IPS-NIHi7 (cell line): Measurements from ENCODE around the gene RARG.
"Not testable (repeated sequence)": the region's sequence is repeated elsewhere in the genome, so short reads cannot be mapped to it uniquely, and the experiment has no call there.

Experiments
- DNase-seq: peaks from one replicate; pipeline ENCODE4 v3.0.0; 2012; ENCODE audit warnings: mixed read lengths; ENCODE audit errors: extremely low spot score

The RARG gene

GRCh38 chr12:53170876-53171724 lies 60.9 kb downstream of the RARG start:
- no peak for DNase-seq

- DNase-seq, result no peak
These were observed 61.8 kb downstream of the RARG start for GRCh38 chr12:53170215-53170614.

- DNase-seq, result no peak
These were observed 62.4 kb downstream of the RARG start for GRCh38 chr12:53169644-53170043.

- DNase-seq, result no peak
These were observed 65.2 kb downstream of the RARG start for GRCh38 chr12:53166837-53167236.

- DNase-seq, result not testable (repeated sequence)
These were observed 69.0 kb downstream of the RARG start for GRCh38 chr12:53163008-53163407.

- no peak for DNase-seq
These were observed 70.7 kb downstream of the RARG start for GRCh38 chr12:53161119-53161911.

GRCh38 chr12:53160673-53161072 lies 71.3 kb downstream of the RARG start:
- DNase-seq, result no peak
